ENCODE data around the gene TFAP2B. TPM values are rescaled to one million over a fixed set of nuclear protein-coding genes. Genes with fewer than 3 reads are reported as not detected.

TFAP2B gene
- total RNA-seq, 2 experiments from 2014 or later, result not detected

DNA sequence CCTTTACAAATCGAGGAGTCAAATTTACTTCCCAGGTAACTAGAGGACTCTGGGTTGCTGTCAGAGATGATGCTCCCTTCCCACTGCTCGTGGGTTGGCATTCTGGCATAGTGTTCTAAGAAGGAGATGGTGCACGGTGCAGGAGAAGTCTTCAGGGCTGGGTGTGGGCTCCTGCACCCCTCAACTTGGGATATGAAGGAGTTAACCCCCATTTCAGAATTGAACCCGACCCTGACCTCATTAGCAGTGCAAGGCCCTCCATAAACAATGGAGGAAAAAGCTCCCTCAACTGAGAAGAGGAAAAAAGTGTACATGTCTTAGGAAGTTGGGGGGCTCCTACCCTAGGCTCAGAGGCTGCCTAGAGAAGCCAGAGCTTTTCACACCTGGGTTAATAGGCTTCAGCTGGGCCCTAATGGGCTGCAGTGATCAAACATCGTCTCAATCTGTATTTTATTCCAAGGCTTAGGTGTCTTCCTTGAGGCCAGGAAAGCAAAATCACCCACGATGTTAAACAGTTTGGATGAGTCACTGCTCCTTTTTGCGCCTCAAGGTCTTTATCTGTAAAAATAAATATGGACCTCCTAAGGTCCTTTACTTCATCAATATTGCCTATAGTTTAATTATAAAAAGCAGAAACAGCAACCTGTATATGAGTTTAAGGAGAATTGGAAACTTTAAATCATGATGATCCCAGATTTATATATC, 29.4 kb downstream of the TFAP2B start:
- H3K36me3 Mint-ChIP-seq, result peaks cover 1% of the 10 kb centered on the region
- CTCF ChIA-PET, result no interaction called here
- H3K27me3 Mint-ChIP-seq, result peaks cover 81% of the 10 kb centered on the region
- no peak for DNase-seq
- no peak for ATAC-seq
- H3K9me3 Mint-ChIP-seq (ENCODE audit: low read depth), result no peaks in the 10 kb centered on the region
- no peaks in the 10 kb centered on the region for H3K4me1 Mint-ChIP-seq
- no peak overlapping the region for H3K4me3 Mint-ChIP-seq
- no peak overlapping the region for H3K27ac Mint-ChIP-seq

DNA sequence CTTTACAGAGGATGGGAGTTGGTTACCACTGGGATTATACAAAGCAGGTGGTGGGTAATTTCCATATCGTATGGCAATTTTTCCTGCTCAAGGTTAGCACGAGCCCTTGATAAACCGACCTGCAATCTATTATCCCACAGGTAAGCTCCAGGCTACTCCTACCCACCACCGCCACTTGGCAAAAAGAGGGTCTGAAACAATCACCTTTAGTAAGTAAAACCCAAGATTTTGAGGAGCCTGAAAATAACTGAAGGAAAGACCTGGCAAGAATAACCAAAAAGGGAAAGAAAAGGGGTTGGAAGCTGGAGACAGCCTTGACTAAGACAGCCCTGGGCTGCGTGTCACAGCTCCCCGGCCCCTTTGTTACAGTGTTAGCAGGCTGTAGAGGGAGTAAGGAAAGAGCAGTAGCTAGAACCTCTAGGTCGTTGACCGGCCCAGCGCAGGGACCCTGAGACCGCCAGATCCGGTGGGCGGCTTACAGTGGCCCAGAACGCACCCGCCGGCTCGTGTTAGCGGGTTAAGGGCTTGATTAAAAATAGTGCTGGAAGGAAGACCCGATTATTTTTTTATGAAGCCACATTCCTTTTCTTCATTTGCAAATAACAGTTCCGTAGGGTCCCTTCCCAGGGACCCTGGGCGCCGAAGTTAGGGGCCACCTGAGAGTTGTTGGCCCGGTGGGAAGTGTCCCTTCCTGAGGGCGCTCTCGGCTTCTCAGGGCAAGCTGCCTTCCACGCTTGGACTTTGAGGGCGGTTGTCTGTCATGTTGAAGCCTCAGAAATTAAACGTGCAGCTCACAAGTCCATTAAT, 30.5 kb downstream of the TFAP2B start:
- H3K9me3 Mint-ChIP-seq (ENCODE audit: low read depth), result no peaks in the 10 kb centered on the region
- ATAC-seq (no peak), DNase-seq (no peak)
- H3K27ac Mint-ChIP-seq, result no peak overlapping the region
- CTCF ChIA-PET, result no interaction called here
- H3K27me3 Mint-ChIP-seq, result peaks cover 72% of the 10 kb centered on the region
- peaks cover 1% of the 10 kb centered on the region for H3K36me3 Mint-ChIP-seq
- H3K4me1 Mint-ChIP-seq, result no peaks in the 10 kb centered on the region
- H3K4me3 Mint-ChIP-seq, result no peak overlapping the region

DNA sequence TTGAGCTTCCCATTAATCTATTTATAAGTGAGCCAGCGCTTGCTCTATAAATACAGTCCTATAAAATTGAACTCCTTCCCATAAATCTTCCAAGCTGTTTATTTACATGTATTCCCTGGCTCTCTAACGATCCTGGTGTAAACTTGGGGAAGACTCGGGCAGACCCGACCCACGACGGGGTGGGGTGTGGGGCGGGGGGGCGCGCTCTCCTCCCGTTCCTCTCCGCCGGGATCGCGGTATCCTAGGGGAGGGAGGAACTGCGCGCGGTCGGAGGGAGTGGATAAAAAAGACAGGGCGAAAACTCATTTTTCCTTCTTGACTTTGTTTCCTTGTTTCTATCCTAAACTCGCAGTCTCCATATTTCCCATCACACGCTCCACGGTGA, 31.1 kb downstream of the TFAP2B start:
- peaks cover 1% of the 10 kb centered on the region for H3K36me3 Mint-ChIP-seq
- H3K27me3 Mint-ChIP-seq, result peaks cover 66% of the 10 kb centered on the region
- no peaks in the 10 kb centered on the region for H3K4me1 Mint-ChIP-seq
- H3K9me3 Mint-ChIP-seq (ENCODE audit: low read depth), result no peaks in the 10 kb centered on the region
- no peak for DNase-seq
- CTCF ChIA-PET, result no interaction called here
- peak overlapping the region; percentile 43 for H3K27ac Mint-ChIP-seq
- H3K4me3 Mint-ChIP-seq, result no peak overlapping the region
- no peak for ATAC-seq

DNA sequence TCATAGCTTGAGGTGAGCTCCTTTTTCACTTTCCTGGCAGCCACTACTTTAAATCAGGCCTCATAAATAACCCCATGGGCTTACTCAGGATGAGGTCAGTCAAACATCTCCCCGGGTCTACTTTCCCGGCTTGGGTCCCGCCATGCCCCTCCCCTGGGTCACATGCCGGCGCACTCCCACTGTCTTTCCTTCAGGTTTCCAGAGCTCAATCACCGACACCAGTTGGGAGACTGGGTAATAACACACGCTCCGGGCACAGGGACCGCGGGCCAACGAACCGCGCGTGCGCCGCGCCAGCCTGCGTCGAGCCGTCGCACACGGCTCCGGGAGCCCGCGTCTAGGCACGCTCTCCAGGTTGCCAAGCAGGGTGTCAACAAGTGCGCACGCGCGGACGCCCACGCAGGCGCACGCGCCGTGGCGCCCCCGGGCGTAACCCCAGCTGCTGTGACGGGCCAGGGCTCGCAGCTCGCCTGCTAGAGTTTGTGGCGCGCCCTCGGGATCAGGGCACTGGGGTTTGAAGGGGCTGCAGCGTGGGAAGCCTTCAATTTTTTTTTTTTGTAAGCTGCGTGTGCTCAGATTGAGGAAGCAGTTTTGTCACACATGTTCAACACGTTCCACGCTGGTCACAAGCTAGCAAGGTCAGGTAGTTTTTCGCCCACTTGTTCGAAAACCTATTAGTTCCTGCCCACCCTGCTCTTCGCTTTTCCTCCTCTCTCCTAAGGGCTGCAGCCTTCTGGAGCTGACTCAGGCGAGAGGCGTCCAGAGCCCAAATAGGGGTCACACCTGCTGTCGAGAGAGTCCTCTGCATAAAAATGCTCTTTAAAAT, 31.8 kb downstream of the TFAP2B start:
- Mint-ChIP-seq H3K27me3 (peaks cover 61% of the 10 kb centered on the region), H3K9me3 (ENCODE audit: low read depth) (no peaks in the 10 kb centered on the region), H3K4me1 (no peaks in the 10 kb centered on the region), H3K27ac (peak overlapping the region; percentile 43), H3K4me3 (no peak overlapping the region), H3K36me3 (peaks cover 1% of the 10 kb centered on the region)
- ATAC-seq (no peak), DNase-seq (no peak)
- CTCF ChIA-PET, result no interaction called here

DNA sequence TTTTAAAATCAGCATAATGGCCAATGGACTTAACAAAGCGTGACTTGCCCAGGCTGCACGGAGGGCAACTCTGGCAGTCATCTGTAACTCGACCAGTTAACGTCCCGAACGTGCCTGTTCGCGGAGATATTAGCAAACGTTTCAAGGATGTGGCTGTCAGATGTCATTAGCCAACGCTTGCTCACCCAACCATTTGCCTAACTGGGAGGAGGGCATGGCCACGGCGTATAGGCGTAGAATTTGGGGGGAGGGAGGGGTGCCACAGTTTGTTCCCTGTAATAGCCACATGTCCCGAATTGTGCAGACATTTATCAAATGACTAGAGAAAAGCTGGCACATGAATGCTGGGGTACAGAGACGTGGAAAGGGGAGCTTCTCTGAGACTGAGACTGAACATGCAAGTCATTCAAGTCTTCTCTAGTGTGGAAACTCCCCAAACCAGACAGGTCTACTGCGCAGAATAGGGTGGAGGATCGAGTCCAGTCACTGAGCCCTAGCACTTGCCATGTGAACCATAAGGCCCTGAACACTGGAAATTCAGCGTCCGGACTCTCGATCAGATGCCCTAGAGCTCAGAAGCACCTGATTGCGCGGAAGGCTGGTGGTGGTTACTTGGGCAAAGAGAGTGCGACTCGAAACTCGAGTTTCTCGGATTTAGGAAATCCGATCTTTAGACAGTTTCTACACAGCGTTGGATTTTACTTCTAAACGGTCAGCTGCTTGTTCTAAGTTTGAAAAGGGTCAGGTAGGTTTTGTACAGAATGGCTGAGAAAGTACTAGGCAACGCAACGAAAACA, 32.6 kb downstream of the TFAP2B start:
- CTCF ChIA-PET, result no interaction called here
- no peaks in the 10 kb centered on the region for H3K4me1 Mint-ChIP-seq
- ATAC-seq (no peak), DNase-seq (no peak)
- no peak overlapping the region for H3K27ac Mint-ChIP-seq
- H3K36me3 Mint-ChIP-seq, result peaks cover 1% of the 10 kb centered on the region
- H3K27me3 Mint-ChIP-seq, result peaks cover 55% of the 10 kb centered on the region
- H3K4me3 Mint-ChIP-seq, result no peak overlapping the region
- no peaks in the 10 kb centered on the region for H3K9me3 Mint-ChIP-seq (ENCODE audit: low read depth)

DNA sequence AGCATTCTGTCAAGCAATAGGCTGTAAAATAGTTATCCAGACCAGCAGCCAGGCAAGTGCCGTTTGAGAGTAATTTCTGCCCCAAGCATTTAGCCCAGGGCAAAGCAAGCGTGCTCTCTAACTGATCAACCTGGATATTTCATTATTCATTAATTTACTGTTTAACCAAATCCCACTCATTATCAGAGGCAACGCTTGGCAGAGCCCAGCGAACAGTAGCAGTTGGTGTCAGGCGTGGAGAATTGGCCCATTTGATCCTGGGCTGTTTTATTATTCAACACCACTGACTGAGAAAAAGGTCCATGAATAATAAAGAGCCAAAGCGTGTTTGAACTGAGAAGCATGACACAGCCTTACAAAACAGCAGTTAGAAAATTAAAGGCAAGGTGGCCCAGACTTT, 35.3 kb downstream of the TFAP2B start:
- DNase-seq (no peak), ATAC-seq (no peak)
- CTCF ChIA-PET, result no interaction called here
- no peak overlapping the region for H3K27ac Mint-ChIP-seq
- H3K36me3 Mint-ChIP-seq, result peaks cover 1% of the 10 kb centered on the region
- peaks cover 2% of the 10 kb centered on the region for H3K9me3 Mint-ChIP-seq (ENCODE audit: low read depth)
- H3K4me1 Mint-ChIP-seq, result no peaks in the 10 kb centered on the region
- peaks cover 31% of the 10 kb centered on the region for H3K27me3 Mint-ChIP-seq
- H3K4me3 Mint-ChIP-seq, result no peak overlapping the region

DNA sequence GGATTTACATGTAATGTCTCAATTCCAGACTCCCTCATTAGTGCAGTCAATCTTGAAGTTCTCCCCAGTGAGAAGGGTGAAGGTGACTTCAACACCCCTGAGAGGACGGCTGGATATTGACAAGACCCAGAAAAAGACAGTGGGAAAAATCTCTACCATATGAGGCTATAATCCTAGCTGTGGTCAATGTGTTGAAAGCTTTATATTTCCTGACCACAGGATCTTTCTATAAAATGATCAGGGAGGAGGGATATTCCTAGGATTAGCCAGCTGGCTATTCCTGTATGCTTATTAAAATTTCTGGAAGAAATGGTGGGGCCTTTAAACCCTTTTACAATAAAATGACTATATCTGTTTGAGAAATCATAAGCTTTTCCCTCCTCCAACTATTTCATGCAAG, 43.0 kb downstream of the TFAP2B start:
- H3K4me1 Mint-ChIP-seq, result no peaks in the 10 kb centered on the region
- no peak for ATAC-seq
- CTCF ChIA-PET, result no interaction called here
- peaks cover 2% of the 10 kb centered on the region for H3K9me3 Mint-ChIP-seq (ENCODE audit: low read depth)
- no peak overlapping the region for H3K4me3 Mint-ChIP-seq
- no peaks in the 10 kb centered on the region for H3K36me3 Mint-ChIP-seq
- DNase-seq, result no peak
- no peaks in the 10 kb centered on the region for H3K27me3 Mint-ChIP-seq
- no peak overlapping the region for H3K27ac Mint-ChIP-seq

DNA sequence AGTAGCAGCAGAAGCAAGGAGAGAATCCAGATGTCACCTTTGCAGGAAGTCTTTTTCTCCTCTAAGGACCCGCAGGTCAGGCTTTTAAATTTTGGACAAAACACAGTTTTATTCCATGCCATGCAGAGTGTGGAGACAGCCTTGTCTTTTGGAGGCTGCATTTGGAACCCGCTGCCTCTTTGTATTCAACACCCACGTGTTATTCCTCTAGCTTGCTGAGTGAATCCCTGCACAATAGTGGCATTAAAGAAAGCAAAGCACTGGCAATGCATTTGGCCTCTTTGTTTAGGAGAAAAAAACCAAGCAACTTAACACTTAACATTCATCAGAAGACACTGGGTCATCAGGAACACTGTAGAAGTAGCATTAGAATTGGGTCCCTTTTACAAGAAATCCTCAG, 43.5 kb downstream of the TFAP2B start:
- no peaks in the 10 kb centered on the region for H3K27me3 Mint-ChIP-seq
- H3K4me1 Mint-ChIP-seq, result no peaks in the 10 kb centered on the region
- H3K9me3 Mint-ChIP-seq (ENCODE audit: low read depth), result peaks cover 2% of the 10 kb centered on the region
- ATAC-seq (no peak), DNase-seq (no peak)
- H3K4me3 Mint-ChIP-seq, result no peak overlapping the region
- CTCF ChIA-PET, result no interaction called here
- H3K27ac Mint-ChIP-seq, result no peak overlapping the region
- H3K36me3 Mint-ChIP-seq, result no peaks in the 10 kb centered on the region

DNA sequence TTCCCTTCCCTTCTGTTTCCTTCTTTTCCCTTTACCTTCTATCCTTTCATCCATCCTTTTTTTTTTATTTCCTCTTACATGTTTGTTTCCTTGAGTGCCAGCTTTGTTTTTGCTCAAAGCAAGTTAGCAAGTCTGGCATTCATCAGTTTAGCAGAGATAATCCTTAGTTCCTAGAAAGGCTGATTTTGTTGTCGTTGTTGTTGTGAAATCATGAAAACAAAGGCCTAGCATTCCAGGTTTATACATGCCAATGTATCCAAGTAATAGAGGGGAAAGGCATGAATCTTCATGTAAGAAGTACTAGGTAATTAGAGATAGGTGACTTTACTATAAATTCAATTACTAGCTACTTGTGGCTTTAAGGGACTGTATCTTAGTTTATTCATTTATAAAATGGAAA, 45.9 kb downstream of the TFAP2B start:
- ATAC-seq (no peak), DNase-seq (no peak)
- no peaks in the 10 kb centered on the region for H3K36me3 Mint-ChIP-seq
- H3K27me3 Mint-ChIP-seq, result no peaks in the 10 kb centered on the region
- no peaks in the 10 kb centered on the region for H3K4me1 Mint-ChIP-seq
- no peak overlapping the region for H3K4me3 Mint-ChIP-seq
- CTCF ChIA-PET, result no interaction called here
- no peaks in the 10 kb centered on the region for H3K9me3 Mint-ChIP-seq (ENCODE audit: low read depth)
- no peak overlapping the region for H3K27ac Mint-ChIP-seq

DNA sequence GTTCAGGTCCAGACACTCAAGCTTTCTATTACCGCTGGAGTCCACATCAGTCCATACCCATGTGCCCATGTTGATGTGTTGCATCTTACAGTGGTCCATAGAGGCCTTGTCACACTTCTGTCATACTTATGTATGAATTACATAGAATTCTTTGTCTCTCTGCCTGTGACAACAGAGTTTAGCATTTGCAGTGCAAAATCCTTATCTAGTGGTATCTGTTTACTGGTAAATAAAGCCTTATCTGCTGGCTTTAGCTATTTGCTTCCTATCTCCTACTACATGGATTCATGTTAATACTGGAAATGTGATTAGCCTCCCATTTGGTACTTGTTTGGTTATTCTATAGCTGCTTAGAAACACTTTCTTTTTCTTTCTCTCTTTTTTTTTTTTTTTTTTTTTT, 49.8 kb downstream of the TFAP2B start:
- DNase-seq (no peak), ATAC-seq (no peak)
- Mint-ChIP-seq H3K4me1 (no peaks in the 10 kb centered on the region), H3K36me3 (no peaks in the 10 kb centered on the region), H3K9me3 (ENCODE audit: low read depth) (no peaks in the 10 kb centered on the region), H3K4me3 (no peak overlapping the region), H3K27me3 (no peaks in the 10 kb centered on the region), H3K27ac (no peak overlapping the region)
- CTCF ChIA-PET, result no interaction called here

DNA sequence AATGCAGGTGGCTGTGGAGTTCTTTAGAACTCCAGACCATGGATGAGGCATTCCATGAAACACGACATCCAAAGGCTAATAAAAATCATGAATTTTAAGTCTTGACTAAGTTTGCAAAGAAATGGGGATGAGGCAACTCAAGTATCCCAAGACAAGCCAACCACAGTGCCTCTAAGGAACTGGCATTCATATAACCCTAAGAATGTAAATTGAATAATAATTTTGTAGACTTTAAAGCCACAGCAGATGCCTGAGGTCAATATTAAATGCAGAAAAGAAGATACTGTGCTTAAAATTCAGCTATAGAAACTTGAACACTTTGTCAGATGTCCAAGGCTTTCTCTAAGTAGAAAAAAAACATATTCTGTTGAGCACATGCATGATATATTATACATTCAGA, 54.5 kb downstream of the TFAP2B start:
- H3K9me3 Mint-ChIP-seq (ENCODE audit: low read depth), result no peaks in the 10 kb centered on the region
- no peak overlapping the region for H3K27ac Mint-ChIP-seq
- DNase-seq (no peak), ATAC-seq (no peak)
- CTCF ChIA-PET, result no interaction called here
- H3K27me3 Mint-ChIP-seq, result no peaks in the 10 kb centered on the region
- no peaks in the 10 kb centered on the region for H3K4me1 Mint-ChIP-seq
- no peaks in the 10 kb centered on the region for H3K36me3 Mint-ChIP-seq
- no peak overlapping the region for H3K4me3 Mint-ChIP-seq

DNA sequence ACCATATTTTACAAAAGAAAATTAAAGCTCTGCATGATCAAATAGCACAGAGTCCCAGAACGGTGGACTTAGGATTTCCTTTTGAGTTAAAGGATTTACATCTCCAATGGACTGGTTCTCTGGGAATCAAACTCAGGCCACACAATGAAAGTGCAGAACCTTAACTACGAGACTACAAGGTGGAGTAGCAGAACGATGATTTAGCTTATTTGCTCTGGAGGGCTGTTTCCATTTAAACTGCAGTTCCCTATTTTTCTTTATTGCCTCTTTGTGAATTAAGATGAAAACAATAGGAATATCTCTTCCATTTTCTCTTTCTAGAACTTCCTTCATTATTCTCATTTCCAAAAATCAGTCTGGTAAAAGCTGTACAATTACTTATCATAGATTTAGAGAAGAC, 65.7 kb downstream of the TFAP2B start:
- no peaks in the 10 kb centered on the region for H3K36me3 Mint-ChIP-seq
- H3K4me1 Mint-ChIP-seq, result no peaks in the 10 kb centered on the region
- no peak overlapping the region for H3K27ac Mint-ChIP-seq
- peaks cover 2% of the 10 kb centered on the region for H3K9me3 Mint-ChIP-seq (ENCODE audit: low read depth)
- DNase-seq, result no peak
- CTCF ChIA-PET, result no interaction called here
- H3K4me3 Mint-ChIP-seq, result no peak overlapping the region
- ATAC-seq, result no peak
- no peaks in the 10 kb centered on the region for H3K27me3 Mint-ChIP-seq

DNA sequence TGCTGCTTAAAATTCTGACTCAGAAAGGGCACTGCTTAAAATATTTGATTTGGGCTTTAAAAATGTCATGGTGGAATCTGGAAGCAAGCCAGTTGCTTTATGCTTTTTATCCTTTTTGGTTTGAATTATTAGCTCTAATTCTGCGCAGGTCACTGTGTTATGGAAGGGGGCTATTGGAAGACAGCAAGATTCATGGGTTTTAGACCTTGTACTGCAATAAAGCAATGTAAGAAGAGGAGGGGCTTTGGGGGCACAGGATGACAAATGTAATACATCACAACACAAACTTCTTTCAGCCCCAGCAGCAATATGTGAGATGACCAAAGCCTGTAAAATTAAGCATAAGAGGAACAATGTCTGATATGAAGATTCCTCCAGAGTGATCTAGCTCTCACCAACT, 68.4 kb downstream of the TFAP2B start:
- Mint-ChIP-seq H3K9me3 (ENCODE audit: low read depth) (no peaks in the 10 kb centered on the region), H3K36me3 (no peaks in the 10 kb centered on the region), H3K27me3 (no peaks in the 10 kb centered on the region), H3K27ac (no peak overlapping the region), H3K4me1 (no peaks in the 10 kb centered on the region), H3K4me3 (no peak overlapping the region)
- DNase-seq (no peak), ATAC-seq (no peak)
- CTCF ChIA-PET, result no interaction called here
